Measurements from ENCODE around the gene OR3A2.

DNA sequence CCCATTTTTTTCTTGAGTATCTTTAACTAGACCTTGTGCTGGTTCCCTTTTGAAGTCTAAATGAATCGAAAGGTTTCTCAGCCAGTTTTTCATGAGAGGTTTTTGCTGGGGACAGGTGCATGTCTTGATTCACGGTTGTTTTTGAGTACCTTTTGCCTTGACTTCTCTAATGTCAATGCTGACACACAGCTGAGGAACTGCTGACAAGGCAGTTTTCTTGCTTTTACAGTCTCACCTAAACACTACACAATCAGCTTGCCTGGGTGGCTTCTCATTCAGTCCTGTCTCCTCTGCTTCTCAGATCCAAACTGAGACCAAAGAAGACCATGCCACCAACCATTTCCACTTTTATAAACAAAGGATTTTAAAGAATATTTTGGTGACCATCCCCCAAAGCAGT, 32.1 kb upstream of the OR3A2 start:
- TF ChIP-seq, protein P1, sequence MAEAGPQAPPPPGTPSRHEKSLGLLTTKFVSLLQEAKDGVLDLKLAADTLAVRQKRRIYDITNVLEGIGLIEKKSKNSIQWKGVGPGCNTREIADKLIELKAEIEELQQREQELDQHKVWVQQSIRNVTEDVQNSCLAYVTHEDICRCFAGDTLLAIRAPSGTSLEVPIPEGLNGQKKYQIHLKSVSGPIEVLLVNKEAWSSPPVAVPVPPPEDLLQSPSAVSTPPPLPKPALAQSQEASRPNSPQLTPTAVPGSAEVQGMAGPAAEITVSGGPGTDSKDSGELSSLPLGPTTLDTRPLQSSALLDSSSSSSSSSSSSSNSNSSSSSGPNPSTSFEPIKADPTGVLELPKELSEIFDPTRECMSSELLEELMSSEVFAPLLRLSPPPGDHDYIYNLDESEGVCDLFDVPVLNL (CRISPR knock-in tag; IDR thresholded peaks at IDR 0.05; ENCODE audit: low read depth) = no peak
- TF ChIP-seq TRIM25 (IDR thresholded peaks at IDR 0.05; ENCODE audit: borderline replicate concordance) (no peak), CHD2 (IDR thresholded peaks at IDR 0.05; ENCODE audit: low read depth, low read length) (no peak), SRF (CRISPR knock-in tag; IDR thresholded peaks at IDR 0.05) (no peak), EHMT2 (IDR thresholded peaks at IDR 0.05) (no peak), RBM22 (IDR thresholded peaks at IDR 0.05; ENCODE audit: low read depth, low read length, poor library complexity, severe bottlenecking) (no peak), FOXJ3 (CRISPR knock-in tag; IDR thresholded peaks at IDR 0.05) (no peak), TFE3 (CRISPR knock-in tag; IDR thresholded peaks at IDR 0.05) (no peak), MTA1 (IDR thresholded peaks at IDR 0.05; ENCODE audit: borderline replicate concordance) (no peak), ARID1B (IDR thresholded peaks at IDR 0.05) (no peak)
